Testis (tissue), 2 donors: Measurements from ENCODE around the gene BCAS3.

Source experiments
- CTCF ChIP-seq, 3 experiments: fragments of 450-650 bp in 2 of 3; fragments of 200-600 bp in 1 of 3; sonication (generic) in 1 of 3; IDR thresholded peaks; one replicate each; pipeline ENCODE4 v1.5.1; 2016 to 2019; ENCODE audit warnings: antibody characterized with exemption in 3 of 3, mild to moderate bottlenecking in 2 of 3, moderate library complexity in 1 of 3
- POLR2A ChIP-seq: fragments of 450-650 bp; IDR thresholded peaks from one replicate; pipeline ENCODE4 v1.6.1; 2017; ENCODE audit warnings: antibody characterized with exemption, mild to moderate bottlenecking, moderate library complexity

GRCh38 chr17:61418449-61418848, 740.8 kb downstream of the BCAS3 start:
- TF ChIP-seq CTCF (IDR thresholded peaks at IDR 0.05) (no peak), POLR2A (no peak)
